Brain microvascular endothelial cell (primary cell): ENCODE measurements around the gene CFAP161.

Experiments used
- DNase-seq: peaks from one replicate; pipeline ENCODE4 v3.0.0-alpha.2; 2020
- H3K27ac ChIP-seq: fragments of 250-450 bp; sonication (Bioruptor Pico); 2 replicates; pipeline ENCODE4 v1.5.1; 2020; ENCODE audit warnings: mild to moderate bottlenecking, moderate library complexity
- H3K27me3 ChIP-seq: fragments of 250-450 bp; sonication (Bioruptor Pico); replicated peaks from 2 replicates; pipeline ENCODE4 v1.5.1; 2020; ENCODE audit warnings: mild to moderate bottlenecking
- H3K36me3 ChIP-seq: fragments of 250-450 bp; sonication (Bioruptor Pico); replicated peaks from 2 replicates; pipeline ENCODE4 v1.5.1; 2020; ENCODE audit warnings: mild to moderate bottlenecking
- H3K4me3 ChIP-seq: 2 replicates; pipeline ENCODE4 v1.5.1; 2011; ENCODE audit warnings: low read depth, mild to moderate bottlenecking, control low read depth, low read length, moderate library complexity
- CTCF ChIP-seq: IDR thresholded peaks from 2 replicates; pipeline ENCODE4 v1.5.1; 2011; ENCODE audit warnings: low read depth, mild to moderate bottlenecking, moderate library complexity, low read length, control low read depth, inconsistent platforms; ENCODE audit errors: missing control alignments
- in situ Hi-C: cut with HindIII; loops from 2 replicates; pipeline ENCODE4 v1.10.0; 2017; ENCODE audit warnings: low sequenced_read_pairs, low pct_ligation_motif_present

Gene CFAP161

DNA sequence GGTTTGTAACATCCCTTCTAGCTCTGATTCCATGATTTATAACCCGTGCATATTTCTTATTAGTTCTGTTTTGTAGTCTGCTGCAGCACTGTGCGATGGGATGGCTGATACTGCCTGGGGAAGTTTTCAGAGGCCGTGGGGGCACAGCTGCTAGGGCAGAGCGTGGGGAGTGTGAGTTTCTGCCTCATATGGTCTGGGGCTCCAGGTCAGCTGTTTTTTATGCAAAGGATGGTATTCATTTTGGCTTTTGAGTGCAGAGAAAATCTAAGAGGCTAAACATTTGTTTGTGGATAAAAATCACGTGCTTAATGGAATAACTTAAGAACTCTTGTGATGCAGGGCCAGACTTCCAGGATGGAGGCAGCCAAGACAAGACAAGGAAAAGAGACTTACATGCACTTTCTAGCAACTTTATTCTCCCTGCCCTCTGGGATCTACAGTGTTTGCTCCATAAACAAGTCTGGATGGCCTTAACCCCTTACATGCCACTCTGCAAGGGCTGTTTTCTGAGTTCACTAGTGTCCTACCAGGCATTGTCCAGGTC is 45.5 kb upstream of the CFAP161 start:
- H3K36me3 ChIP-seq, result no peaks in the 10 kb centered on the region
- H3K27me3 ChIP-seq, result no peaks in the 10 kb centered on the region
- DNase-seq, result no peak
- TF ChIP-seq CTCF, result no peak
- H3K4me3 ChIP-seq, result no peak overlapping the region
- in situ Hi-C loops, result no loop called here
- no peak overlapping the region for H3K27ac ChIP-seq

DNA sequence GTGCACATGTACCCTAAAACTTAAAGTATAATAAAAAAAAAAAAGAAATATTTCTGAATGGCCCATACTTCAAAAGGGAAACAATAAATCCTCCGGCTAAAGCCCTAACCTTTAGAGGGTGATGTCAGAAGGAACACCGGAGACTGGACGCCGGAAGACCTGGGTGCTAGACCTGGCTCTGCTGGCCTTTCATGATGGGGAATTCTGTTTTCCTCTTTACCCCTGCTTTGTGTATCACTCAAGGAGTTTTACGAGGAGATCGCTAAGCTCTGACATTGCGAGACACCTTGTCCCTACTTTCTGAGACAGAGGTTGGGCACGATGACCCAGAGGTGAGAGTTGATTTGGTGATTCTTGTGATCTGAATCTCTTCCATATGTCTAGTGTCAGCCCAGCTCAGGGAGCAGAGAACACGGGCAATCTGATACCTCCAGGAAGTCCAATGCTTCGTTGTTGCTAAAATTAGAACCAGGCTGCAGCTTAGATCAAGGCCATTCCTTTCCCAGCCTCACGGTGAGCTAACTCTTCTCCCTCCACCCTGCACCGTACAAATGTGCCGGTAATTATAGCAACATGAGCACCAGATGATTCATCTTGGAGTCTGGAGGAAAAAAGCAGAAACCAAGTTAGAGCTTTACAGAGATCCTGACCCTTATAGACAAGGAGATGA is 42.0 kb upstream of the CFAP161 start:
- peak; percentile 3 for TF ChIP-seq CTCF
- in situ Hi-C loops, result no loop called here

GRCh38 chr15:81092559-81092902 is 41.5 kb upstream of the CFAP161 start:
- Histone ChIP-seq H3K27ac (peak overlapping the region; percentile 50), H3K4me3 (no peak overlapping the region), H3K36me3 (no peaks in the 10 kb centered on the region), H3K27me3 (no peaks in the 10 kb centered on the region)
- DNase-seq, result peak; percentile 25
- no peak for TF ChIP-seq CTCF
- in situ Hi-C loops, result no loop called here

More for the DNA sequence above, 42.0 kb upstream of the CFAP161 start:
- H3K4me3 ChIP-seq, result no peak overlapping the region
- H3K36me3 ChIP-seq, result no peaks in the 10 kb centered on the region
- peak; percentile 92 for DNase-seq
- no peaks in the 10 kb centered on the region for H3K27me3 ChIP-seq
- peak overlapping the region; percentile 50 for H3K27ac ChIP-seq

DNA sequence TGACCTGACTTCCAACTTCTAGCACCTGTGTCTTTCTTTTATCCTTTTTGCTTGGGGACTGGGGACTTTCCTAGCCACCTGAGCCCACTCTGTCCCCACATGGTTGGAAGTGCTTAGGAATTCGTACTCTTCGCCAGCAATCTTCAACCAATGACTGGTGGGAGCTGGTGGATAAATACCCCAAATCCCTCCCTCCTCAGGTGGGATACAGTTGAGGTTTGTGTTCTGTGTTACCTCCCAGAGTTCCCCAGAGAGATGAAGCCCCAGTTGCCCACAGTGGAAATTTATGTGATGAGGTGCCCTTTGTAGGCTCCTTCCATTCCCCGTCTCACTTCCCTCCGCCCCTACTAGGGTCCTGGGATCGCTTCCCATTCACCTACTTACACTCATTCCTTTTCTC is 40.1 kb upstream of the CFAP161 start:
- no peak for DNase-seq
- Histone ChIP-seq H3K36me3 (no peaks in the 10 kb centered on the region), H3K27me3 (no peaks in the 10 kb centered on the region), H3K4me3 (no peak overlapping the region), H3K27ac (no peak overlapping the region)
- in situ Hi-C loops, result no loop called here
- no peak for TF ChIP-seq CTCF

DNA sequence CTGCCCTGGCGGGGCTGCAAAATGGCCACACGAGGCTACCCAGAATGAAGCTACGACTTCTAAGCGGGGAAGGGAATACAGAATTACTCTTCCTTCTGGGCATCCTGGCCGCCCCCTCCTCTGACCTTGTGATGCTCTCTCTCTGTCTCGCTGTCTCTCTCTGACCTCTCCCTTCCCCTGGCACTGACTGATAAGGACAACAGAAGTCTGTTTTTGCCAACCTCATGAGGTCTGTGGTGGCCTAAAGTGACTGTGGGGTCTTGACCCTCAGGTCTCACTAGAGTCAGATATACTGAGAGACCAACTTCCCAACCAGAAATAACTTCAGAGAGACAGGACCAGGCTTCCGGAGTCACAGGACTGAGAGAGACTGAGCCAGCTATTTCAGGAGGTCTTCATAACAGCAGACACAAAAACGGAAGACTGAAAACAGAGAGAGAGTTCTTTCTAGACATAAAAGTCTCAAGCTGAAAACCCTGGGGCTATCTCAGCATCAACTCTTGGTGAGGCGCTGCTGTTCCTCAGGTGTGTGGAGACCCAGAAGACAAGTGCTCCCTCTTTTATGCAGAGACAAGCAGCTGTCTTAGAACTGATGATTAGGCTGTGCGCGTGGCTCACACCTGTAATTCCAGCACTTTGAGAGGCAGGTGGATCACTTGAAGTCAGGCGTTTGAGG is 38.2 kb upstream of the CFAP161 start:
- Histone ChIP-seq H3K4me3 (no peak overlapping the region), H3K27ac (no peak overlapping the region), H3K36me3 (no peaks in the 10 kb centered on the region), H3K27me3 (no peaks in the 10 kb centered on the region)
- in situ Hi-C loops, result no loop called here
- DNase-seq, result no peak
- TF ChIP-seq CTCF, result no peak
